Stimulated activated CD8-positive, alpha-beta memory T cell treated with anti-CD3 and anti-CD28 coated beads, Interleukin-15, amount 100 ng/mL, for 24 hours (primary cell): Measurements from ENCODE around the gene TMEM131L.

ENCODE experiments used
- DNase-seq: peaks from one replicate; pipeline ENCODE4 v3.0.0-alpha.2; 2020; ENCODE audit warnings: low read depth

The TMEM131L gene

GRCh38 chr4:153521999-153522801 is 56.0 kb downstream of the TMEM131L start:
- no peak for DNase-seq

GRCh38 chr4:153522802-153523094 is 56.6 kb downstream of the TMEM131L start:
- DNase-seq: no peak

- no peak for DNase-seq
Observed at GRCh38 chr4:153523164-153523796, 57.1 kb downstream of the TMEM131L start.

- no peak for DNase-seq
Observed at GRCh38 chr4:153523941-153524386, 57.8 kb downstream of the TMEM131L start.

GRCh38 chr4:153524682-153525081 is 58.5 kb downstream of the TMEM131L start:
- DNase-seq: no peak

- no peak for DNase-seq
Observed at GRCh38 chr4:153527690-153528089, 61.5 kb downstream of the TMEM131L start.

- DNase-seq: no peak
Observed at GRCh38 chr4:153528705-153529485, 62.7 kb downstream of the TMEM131L start.

GRCh38 chr4:153529646-153530045 is 63.5 kb downstream of the TMEM131L start:
- no peak for DNase-seq

GRCh38 chr4:153530284-153530999 is 64.3 kb downstream of the TMEM131L start:
- DNase-seq: no peak

- DNase-seq: no peak
Observed at GRCh38 chr4:153531000-153531358, 64.8 kb downstream of the TMEM131L start.

GRCh38 chr4:153531976-153532626 is 65.9 kb downstream of the TMEM131L start:
- no peak for DNase-seq

GRCh38 chr4:153532636-153533035 is 66.5 kb downstream of the TMEM131L start:
- DNase-seq: no peak

- DNase-seq: no peak
Observed at GRCh38 chr4:153533387-153533786, 67.2 kb downstream of the TMEM131L start.

GRCh38 chr4:153534792-153535629 is 68.9 kb downstream of the TMEM131L start:
- DNase-seq: no peak

- DNase-seq: no peak
Observed at GRCh38 chr4:153535772-153536513, 69.8 kb downstream of the TMEM131L start.

GRCh38 chr4:153537493-153537960 is 71.4 kb downstream of the TMEM131L start:
- no peak for DNase-seq

GRCh38 chr4:153538487-153539357 is 72.6 kb downstream of the TMEM131L start:
- DNase-seq: no peak

- no peak for DNase-seq
Observed at GRCh38 chr4:153539422-153539821, 73.3 kb downstream of the TMEM131L start.
